Measurements from ENCODE around the gene CLEC2L. TPM values are rescaled to one million over a fixed set of nuclear protein-coding genes. Genes with fewer than 3 reads are reported as not detected.

Gene CLEC2L
- total RNA-seq, 1 experiment from 2014 or later, result not detected

DNA sequence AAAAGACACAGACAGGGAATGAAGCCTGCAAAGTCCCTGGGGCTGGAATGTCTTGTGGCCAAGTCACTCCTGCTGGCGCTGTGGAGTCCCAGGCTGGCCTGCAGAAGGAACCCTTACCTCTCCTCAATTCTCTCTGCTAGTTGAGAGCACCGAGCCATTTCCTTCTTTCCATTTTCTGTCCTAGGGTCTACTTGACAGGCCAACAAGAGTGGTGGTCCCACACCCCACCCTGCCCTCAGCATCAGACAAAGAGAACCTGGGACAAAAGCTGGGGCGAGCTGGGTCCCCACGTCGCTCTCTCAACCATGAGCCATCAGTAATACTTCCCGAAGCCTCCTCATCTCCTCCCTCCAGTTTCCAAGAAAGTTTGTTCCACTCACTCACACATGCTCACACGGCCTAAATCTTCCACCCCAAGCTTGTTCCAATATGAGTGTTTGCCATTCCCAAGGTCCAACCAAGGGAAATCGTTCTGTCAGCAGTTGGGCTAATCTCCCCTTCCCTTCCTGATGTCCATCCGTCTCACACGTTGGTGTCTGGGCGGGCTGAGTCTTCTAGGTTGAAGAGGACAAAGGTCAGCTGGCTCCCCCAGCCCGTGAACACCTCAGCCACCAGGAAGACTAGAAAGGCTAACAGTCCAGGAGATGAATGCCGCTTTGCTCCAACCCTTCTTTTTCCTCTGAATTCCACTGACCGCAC, 44.3 kb downstream of the CLEC2L start:
- CTCF ChIA-PET, result interaction anchor here (0.5 kb wide), 1 partner anchor 34 kb away, joined by 8 read pairs; no protein-coding TSS in a partner anchor
- intact Hi-C loops (cut with micrococcal nuclease; ENCODE audit: unreplicated experiment), result no loop called here
- BruUV-seq (replicated peaks), result no TSS peak

DNA sequence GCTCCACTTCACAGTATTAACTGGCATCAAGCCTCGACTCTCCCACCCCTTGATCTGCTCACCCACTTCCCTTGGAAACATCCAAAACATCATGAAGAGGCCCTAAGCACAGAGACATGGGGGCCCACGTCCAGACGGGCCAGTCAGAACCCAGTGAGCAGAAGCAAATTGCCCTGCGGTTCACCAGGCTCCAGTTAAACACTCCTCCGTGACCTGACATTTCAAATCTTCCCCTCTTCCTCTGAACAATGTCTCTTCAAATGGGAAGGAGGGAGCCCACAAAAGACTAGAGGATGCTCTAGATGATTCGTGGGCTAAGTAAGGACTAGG, 44.8 kb downstream of the CLEC2L start:
- BruUV-seq (replicated peaks), result no TSS peak
- H3K27me3 ChIP-seq (replicated peaks; ENCODE audit: insufficient read depth, low read depth, low read length, poor library complexity), result no peaks in the 10 kb centered on the region
- no peaks in the 10 kb centered on the region for H3K36me3 ChIP-seq (ENCODE audit: insufficient read depth, low read length, poor library complexity, severe bottlenecking)
- no peaks in the 10 kb centered on the region for H3K4me1 ChIP-seq (ENCODE audit: insufficient read depth, low read length, poor library complexity, severe bottlenecking)
- intact Hi-C loops (cut with micrococcal nuclease; ENCODE audit: unreplicated experiment), result no loop called here
- H3K27ac ChIP-seq (ENCODE audit: low read depth, low read length, poor library complexity, severe bottlenecking), result no peak overlapping the region
- no peaks in the 10 kb centered on the region for H3K9me3 ChIP-seq (ENCODE audit: low read depth, low read length, poor library complexity, severe bottlenecking)
- ChIA-PET CTCF (interaction anchor here (0.5 kb wide), 1 partner anchor 34 kb away, joined by 8 read pairs; no protein-coding TSS in a partner anchor), POLR2A (ENCODE audit: low non-redundant PET) (no interaction called here)
- TF ChIP-seq, protein P1, sequence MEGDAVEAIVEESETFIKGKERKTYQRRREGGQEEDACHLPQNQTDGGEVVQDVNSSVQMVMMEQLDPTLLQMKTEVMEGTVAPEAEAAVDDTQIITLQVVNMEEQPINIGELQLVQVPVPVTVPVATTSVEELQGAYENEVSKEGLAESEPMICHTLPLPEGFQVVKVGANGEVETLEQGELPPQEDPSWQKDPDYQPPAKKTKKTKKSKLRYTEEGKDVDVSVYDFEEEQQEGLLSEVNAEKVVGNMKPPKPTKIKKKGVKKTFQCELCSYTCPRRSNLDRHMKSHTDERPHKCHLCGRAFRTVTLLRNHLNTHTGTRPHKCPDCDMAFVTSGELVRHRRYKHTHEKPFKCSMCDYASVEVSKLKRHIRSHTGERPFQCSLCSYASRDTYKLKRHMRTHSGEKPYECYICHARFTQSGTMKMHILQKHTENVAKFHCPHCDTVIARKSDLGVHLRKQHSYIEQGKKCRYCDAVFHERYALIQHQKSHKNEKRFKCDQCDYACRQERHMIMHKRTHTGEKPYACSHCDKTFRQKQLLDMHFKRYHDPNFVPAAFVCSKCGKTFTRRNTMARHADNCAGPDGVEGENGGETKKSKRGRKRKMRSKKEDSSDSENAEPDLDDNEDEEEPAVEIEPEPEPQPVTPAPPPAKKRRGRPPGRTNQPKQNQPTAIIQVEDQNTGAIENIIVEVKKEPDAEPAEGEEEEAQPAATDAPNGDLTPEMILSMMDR (conservative IDR thresholded peaks at IDR 0.05; ENCODE audit: low read depth, low read length), result no peak
- no peak for TF ChIP-seq EZH2 (IDR thresholded peaks at IDR 0.05; ENCODE audit: borderline replicate concordance, low read depth, low read length, poor library complexity, severe bottlenecking)
- no peak for DNase-seq (ENCODE audit: low spot score)
- H3K4me3 ChIP-seq (ENCODE audit: low read depth, low read length, poor library complexity, severe bottlenecking), result no peak overlapping the region

More for the DNA sequence above, 44.3 kb downstream of the CLEC2L start:
- Histone ChIP-seq H3K4me1 (ENCODE audit: insufficient read depth, low read length, poor library complexity, severe bottlenecking) (no peaks in the 10 kb centered on the region), H3K27ac (ENCODE audit: low read depth, low read length, poor library complexity, severe bottlenecking) (no peak overlapping the region), H3K36me3 (ENCODE audit: insufficient read depth, low read length, poor library complexity, severe bottlenecking) (no peaks in the 10 kb centered on the region), H3K27me3 (replicated peaks; ENCODE audit: insufficient read depth, low read depth, low read length, poor library complexity) (no peaks in the 10 kb centered on the region), H3K9me3 (ENCODE audit: low read depth, low read length, poor library complexity, severe bottlenecking) (no peaks in the 10 kb centered on the region), H3K4me3 (ENCODE audit: low read depth, low read length, poor library complexity, severe bottlenecking) (no peak overlapping the region)
- no peak for DNase-seq (ENCODE audit: low spot score)
- TF ChIP-seq, protein P1 (conservative IDR thresholded peaks at IDR 0.05; ENCODE audit: low read depth, low read length), result no peak
- POLR2A ChIA-PET (ENCODE audit: low non-redundant PET), result no interaction called here

DNA sequence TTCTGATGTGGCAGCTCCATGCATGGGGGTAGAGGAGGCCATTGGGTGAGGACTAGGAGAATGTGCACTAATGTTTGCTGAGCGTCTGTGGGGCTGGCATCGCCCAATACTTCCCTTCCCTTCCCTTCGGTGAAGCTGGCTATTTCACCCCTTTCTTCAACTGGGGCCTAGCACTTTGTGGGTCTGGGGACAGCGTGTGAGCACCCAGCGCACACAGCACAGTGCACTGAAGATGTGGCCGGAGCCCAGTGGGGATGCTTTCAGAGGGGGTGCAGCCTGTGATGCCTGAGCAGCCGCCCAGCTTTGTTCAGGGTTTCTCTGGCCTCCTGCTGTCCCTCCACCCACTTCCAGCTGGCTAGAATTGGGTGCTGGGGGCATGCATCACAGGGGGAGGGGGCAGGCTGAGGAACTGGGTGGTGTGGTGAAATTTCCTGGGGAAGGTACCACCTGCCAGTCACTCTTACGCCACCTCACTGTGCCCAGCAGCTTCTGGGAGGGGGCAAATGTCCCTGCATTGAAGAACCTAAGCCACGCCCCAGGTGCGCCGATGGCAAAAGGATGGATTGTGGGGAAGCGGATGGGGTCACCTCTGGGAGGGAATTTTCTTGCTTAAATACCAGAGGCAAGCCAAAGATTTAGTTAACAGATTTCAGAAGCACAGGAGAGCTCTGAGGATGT, 45.5 kb downstream of the CLEC2L start:
- POLR2A ChIA-PET (ENCODE audit: low non-redundant PET), result no interaction called here
- Histone ChIP-seq H3K4me3 (ENCODE audit: low read depth, low read length, poor library complexity, severe bottlenecking) (no peak overlapping the region), H3K27ac (ENCODE audit: low read depth, low read length, poor library complexity, severe bottlenecking) (no peak overlapping the region), H3K36me3 (ENCODE audit: insufficient read depth, low read length, poor library complexity, severe bottlenecking) (no peaks in the 10 kb centered on the region), H3K27me3 (replicated peaks; ENCODE audit: insufficient read depth, low read depth, low read length, poor library complexity) (no peaks in the 10 kb centered on the region), H3K9me3 (ENCODE audit: low read depth, low read length, poor library complexity, severe bottlenecking) (no peaks in the 10 kb centered on the region), H3K4me1 (ENCODE audit: insufficient read depth, low read length, poor library complexity, severe bottlenecking) (no peaks in the 10 kb centered on the region)
- BruUV-seq (replicated peaks), result no TSS peak
- intact Hi-C loops (cut with micrococcal nuclease; ENCODE audit: unreplicated experiment), result no loop called here
- TF ChIP-seq EZH2 (IDR thresholded peaks at IDR 0.05; ENCODE audit: borderline replicate concordance, low read depth, low read length, poor library complexity, severe bottlenecking), result no peak
- TF ChIP-seq, protein P1 (conservative IDR thresholded peaks at IDR 0.05; ENCODE audit: low read depth, low read length), result no peak
- CTCF ChIA-PET, result interaction anchor here (0.5 to 0.6 kb wide), 2 partner anchors 33 to 523 kb away, joined by 3 to 8 read pairs; no protein-coding TSS in a partner anchor
- no peak for DNase-seq (ENCODE audit: low spot score)

Measured in A673 (cell line).